AG04450 (cell line): Measurements from ENCODE around the gene PDILT. TPM values are rescaled to one million over a fixed set of nuclear protein-coding genes. Genes with fewer than 3 reads are reported as not detected.
"Not testable (repeated sequence)": the region's sequence is repeated elsewhere in the genome, so short reads cannot be mapped to it uniquely, and the experiment has no call there.

Experiments used
- CTCF ChIA-PET: fragments of 300-600, 350-600 bp; formaldehyde crosslinking; extraction: SDS; loops from one replicate; lab custom pipeline; 2022; ENCODE audit warnings: antibody characterized with exemption, inconsistent platforms; lab: Charles Lee
- POLR2A ChIA-PET: fragments of 350-600 bp; formaldehyde crosslinking; extraction: SDS; loops from one replicate; lab custom pipeline; 2021; ENCODE audit warnings: antibody characterized with exemption, inconsistent platforms; lab: Yijun Ruan, JAX
- DNase-seq: peaks from one replicate; pipeline ENCODE4 v3.0.0-alpha.2; 2011; ENCODE audit warnings: low read depth, low spot score
- H3K27ac ChIP-seq: one replicate; pipeline ENCODE4 v1.5.1; 2012; ENCODE audit warnings: low read depth, low read length, control low read depth
- H3K27me3 ChIP-seq: one replicate; pipeline ENCODE4 v1.6.0; 2012; ENCODE audit warnings: low read length; ENCODE audit not compliant: control insufficient read depth, insufficient read depth
- H3K4me3 ChIP-seq: 2 replicates; pipeline ENCODE4 v1.5.1; 2011; ENCODE audit warnings: mild to moderate bottlenecking, low read depth, low read length, control low read depth
- H3K9me3 ChIP-seq: 2 replicates; pipeline ENCODE4 v1.5.1; 2012; ENCODE audit warnings: low read length; ENCODE audit not compliant: control insufficient read depth, insufficient read depth
- polyA plus RNA-seq: library from polyadenylated mRNA; depleted of rRNA; stranded (reverse); fragments of >200 nt; gene quantifications from 2 replicates; pipeline ENCODE4 v1.2.3, GENCODE V29; 2011
- TF ChIP-seq, protein P1 (sequence below): IDR thresholded peaks from 2 replicates; pipeline ENCODE4 v1.5.1; 2011; ENCODE audit warnings: low read depth, low read length, control low read depth, inconsistent platforms

PDILT gene
- polyA plus RNA-seq, 1 experiment = not detected

DNA sequence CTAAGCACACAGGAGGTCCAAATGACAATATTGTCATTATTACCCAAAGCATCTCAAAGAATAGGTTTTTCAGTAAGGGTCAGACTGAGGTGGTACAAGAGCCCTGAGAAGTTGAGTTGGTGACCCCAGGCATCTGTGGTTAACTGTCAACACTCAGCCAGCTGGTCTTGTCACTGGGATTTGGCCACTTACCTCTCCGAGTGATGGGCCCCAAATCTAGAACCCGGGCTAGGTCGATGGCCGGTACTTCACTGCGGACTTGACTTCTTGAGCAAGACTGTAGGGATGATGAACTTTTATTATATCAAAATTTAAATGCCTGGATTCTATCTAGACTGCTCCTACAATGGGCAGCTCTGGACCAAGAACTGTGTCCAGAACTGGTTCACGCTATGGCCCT, 88.8 kb downstream of the PDILT start:
- Histone ChIP-seq H3K9me3 (no peaks in the 10 kb centered on the region), H3K4me3 (no peak overlapping the region), H3K27ac (no peak overlapping the region), H3K27me3 (no peaks in the 10 kb centered on the region)
- POLR2A ChIA-PET = no interaction called here
- TF ChIP-seq, protein P1, sequence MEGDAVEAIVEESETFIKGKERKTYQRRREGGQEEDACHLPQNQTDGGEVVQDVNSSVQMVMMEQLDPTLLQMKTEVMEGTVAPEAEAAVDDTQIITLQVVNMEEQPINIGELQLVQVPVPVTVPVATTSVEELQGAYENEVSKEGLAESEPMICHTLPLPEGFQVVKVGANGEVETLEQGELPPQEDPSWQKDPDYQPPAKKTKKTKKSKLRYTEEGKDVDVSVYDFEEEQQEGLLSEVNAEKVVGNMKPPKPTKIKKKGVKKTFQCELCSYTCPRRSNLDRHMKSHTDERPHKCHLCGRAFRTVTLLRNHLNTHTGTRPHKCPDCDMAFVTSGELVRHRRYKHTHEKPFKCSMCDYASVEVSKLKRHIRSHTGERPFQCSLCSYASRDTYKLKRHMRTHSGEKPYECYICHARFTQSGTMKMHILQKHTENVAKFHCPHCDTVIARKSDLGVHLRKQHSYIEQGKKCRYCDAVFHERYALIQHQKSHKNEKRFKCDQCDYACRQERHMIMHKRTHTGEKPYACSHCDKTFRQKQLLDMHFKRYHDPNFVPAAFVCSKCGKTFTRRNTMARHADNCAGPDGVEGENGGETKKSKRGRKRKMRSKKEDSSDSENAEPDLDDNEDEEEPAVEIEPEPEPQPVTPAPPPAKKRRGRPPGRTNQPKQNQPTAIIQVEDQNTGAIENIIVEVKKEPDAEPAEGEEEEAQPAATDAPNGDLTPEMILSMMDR = no peak
- CTCF ChIA-PET = no interaction called here
- DNase-seq = no peak

DNA sequence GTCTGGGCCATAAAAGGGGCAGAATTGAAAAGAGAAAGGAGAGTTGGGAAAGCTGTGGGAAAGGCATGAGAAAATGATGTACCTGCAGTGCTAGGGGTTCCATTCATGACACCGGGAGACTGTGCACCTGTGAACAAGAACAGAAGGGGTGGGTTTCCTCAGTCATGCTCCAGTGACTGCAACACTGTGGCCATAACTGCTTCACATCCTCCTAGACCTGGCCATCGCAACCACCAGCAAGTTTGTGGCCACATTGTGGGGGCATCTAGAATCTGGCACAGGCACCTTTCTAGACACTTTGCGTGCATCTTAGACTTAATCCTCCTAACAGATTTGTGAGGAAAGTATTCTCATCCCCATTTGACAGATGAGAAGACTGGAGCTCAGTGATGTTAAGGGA, 90.0 kb downstream of the PDILT start:
- Histone ChIP-seq H3K27me3 (no peaks in the 10 kb centered on the region), H3K4me3 (no peak overlapping the region), H3K27ac (no peak overlapping the region), H3K9me3 (no peaks in the 10 kb centered on the region)
- ChIA-PET CTCF (no interaction called here), POLR2A (no interaction called here)
- DNase-seq = no peak
- TF ChIP-seq, protein P1 = no peak

DNA sequence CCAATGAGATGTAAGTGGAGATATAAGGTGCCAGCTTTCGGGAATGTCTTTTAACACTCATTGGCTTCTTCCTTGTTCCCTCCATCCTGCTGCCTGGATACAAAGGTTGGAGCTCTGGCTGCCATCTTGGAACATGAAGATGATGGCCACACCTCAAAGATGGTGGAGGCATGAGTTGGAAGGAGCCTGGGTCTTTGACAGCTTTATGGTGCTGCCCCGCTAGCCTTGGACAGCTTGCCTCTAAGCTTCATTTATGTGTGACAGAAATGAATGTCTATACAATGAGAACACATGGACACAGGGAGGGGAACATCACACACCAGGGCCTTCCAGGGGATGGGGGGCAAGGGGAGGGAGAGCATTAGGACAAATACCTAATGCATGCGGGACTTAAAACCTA, 90.8 kb downstream of the PDILT start:
- POLR2A ChIA-PET = no interaction called here
- Histone ChIP-seq H3K4me3 (no peak overlapping the region), H3K27me3 (no peaks in the 10 kb centered on the region), H3K27ac (no peak overlapping the region), H3K9me3 (no peaks in the 10 kb centered on the region)
- CTCF ChIA-PET = interaction anchor here (0.6 to 0.9 kb wide), 2 partner anchors 13 to 415 kb away, joined by 3 to 5 read pairs; no protein-coding TSS in a partner anchor
- TF ChIP-seq, protein P1 = no peak
- no peak for DNase-seq

DNA sequence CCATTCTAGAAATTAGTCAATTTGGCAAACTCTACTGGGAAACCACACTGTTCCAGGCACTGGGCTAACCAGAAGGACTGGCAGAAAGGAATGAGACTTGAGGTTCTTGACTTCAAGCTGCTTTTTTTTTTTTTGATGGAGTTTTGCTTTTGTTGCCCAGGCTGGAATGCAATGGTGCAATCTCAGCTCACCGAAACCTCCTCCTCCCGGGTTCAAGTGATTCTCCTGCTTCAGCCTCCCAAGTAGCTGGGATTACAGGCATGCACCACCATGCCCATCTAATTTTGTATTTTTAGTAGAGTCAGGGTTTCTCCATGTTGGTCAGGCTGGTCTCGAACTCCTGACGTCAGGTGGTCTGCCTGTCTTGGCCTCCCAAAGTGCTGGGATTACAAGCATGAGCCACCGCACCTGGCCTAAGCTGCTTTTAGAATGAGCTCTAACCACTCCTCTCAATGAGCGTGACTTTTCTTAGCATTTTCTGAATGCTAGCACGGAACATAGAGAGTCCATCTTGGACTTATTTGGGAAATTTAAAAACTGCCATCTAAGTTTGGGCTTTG, 91.9 kb downstream of the PDILT start:
- H3K4me3 ChIP-seq, DNase-seq, CTCF ChIA-PET, H3K27me3 ChIP-seq, H3K9me3 ChIP-seq, POLR2A ChIA-PET, H3K27ac ChIP-seq: not testable (repeated sequence)

DNA sequence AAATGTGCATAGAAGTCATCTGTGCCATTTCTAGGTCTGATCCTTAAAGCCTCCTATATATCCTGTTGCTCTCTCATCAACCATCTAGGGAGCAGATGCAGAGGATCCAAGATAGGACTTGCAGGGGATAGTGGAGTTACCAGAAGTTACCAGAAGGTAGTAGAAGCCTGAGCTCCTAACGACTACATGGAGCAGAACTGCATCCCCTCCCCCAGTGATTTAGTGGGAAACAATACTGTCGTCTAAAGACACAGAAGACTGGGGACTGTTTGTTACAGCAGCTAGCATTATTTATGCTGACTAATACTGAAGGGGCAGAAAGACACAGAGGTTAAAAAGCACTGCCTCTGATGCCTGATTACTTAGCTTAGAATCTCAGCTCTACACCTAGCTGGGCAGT, 93.0 kb downstream of the PDILT start:
- H3K27me3 ChIP-seq = no peaks in the 10 kb centered on the region
- POLR2A ChIA-PET = no interaction called here
- TF ChIP-seq, protein P1 = no peak
- no peak overlapping the region for H3K4me3 ChIP-seq
- CTCF ChIA-PET = interaction anchor here (0.7 kb wide), 1 partner anchor 11 kb away, joined by 3 read pairs; no protein-coding TSS in a partner anchor
- no peak overlapping the region for H3K27ac ChIP-seq
- H3K9me3 ChIP-seq = no peaks in the 10 kb centered on the region
- no peak for DNase-seq
